Astrocyte of the spinal cord (primary cell): ENCODE data around the gene PSD.

ENCODE experiments used
- DNase-seq: peaks from one replicate; pipeline ENCODE4 v3.0.0; 2011; ENCODE audit warnings: low read depth, low spot score
- H3K4me3 ChIP-seq: 2 replicates; pipeline ENCODE4 v1.5.1; 2011; ENCODE audit warnings: low read depth, mild to moderate bottlenecking, low read length, moderate library complexity
- CTCF ChIP-seq: IDR thresholded peaks from 2 replicates; pipeline ENCODE4 v1.5.1; 2012; ENCODE audit warnings: low read depth, mild to moderate bottlenecking, low read length, inconsistent platforms
- in situ Hi-C: cut with HindIII; loops from 2 replicates; pipeline ENCODE4 v1.10.0; 2017; ENCODE audit warnings: low sequenced_read_pairs

PSD gene

GRCh38 chr10:102425444-102425843, 6.9 kb upstream of the PSD start:
- no peak for TF ChIP-seq CTCF
- no peak for DNase-seq
- no peak overlapping the region for H3K4me3 ChIP-seq
- in situ Hi-C loops: no loop called here

- H3K4me3 ChIP-seq: no peak overlapping the region
- TF ChIP-seq CTCF: no peak
- no peak for DNase-seq
- in situ Hi-C loops: no loop called here
These were observed 6.3 kb upstream of the PSD start for GRCh38 chr10:102424916-102425315.

- in situ Hi-C loops: no loop called here
- no peak for DNase-seq
- H3K4me3 ChIP-seq: no peak overlapping the region
- no peak for TF ChIP-seq CTCF
These were observed 5.6 kb upstream of the PSD start for GRCh38 chr10:102424145-102424544.

- DNase-seq: no peak
- no peak overlapping the region for H3K4me3 ChIP-seq
- TF ChIP-seq CTCF: no peak
- in situ Hi-C loops: no loop called here
These were observed 4.9 kb upstream of the PSD start for GRCh38 chr10:102423372-102423968.

GRCh38 chr10:102422545-102423129, 4.1 kb upstream of the PSD start:
- peak; percentile 64 for DNase-seq
- in situ Hi-C loops: no loop called here
- peak overlapping the region; percentile 82 for H3K4me3 ChIP-seq
- peak; percentile 83 for TF ChIP-seq CTCF

GRCh38 chr10:102421757-102422512, 3.4 kb upstream of the PSD start:
- DNase-seq: no peak
- in situ Hi-C loops: no loop called here
- peak overlapping the region; percentile 82 for H3K4me3 ChIP-seq
- TF ChIP-seq CTCF: no peak
